Stimulated activated CD4-positive, alpha-beta T cell treated with anti-CD3 and anti-CD28 coated beads, Interleukin-1b, Interleukin-23, amount 100 ng/mL, for 24 hours (primary cell): ENCODE data around the gene MPHOSPH6.
"Not testable (repeated sequence)": the region's sequence is repeated elsewhere in the genome, so short reads cannot be mapped to it uniquely, and the experiment has no call there.

ENCODE experiments used
- DNase-seq, 4 experiments: peaks; one replicate each; pipeline ENCODE4 v3.0.0-alpha.2; 2020; ENCODE audit warnings: low read depth in 4 of 4, low spot score in 1 of 4

MPHOSPH6 gene

DNA sequence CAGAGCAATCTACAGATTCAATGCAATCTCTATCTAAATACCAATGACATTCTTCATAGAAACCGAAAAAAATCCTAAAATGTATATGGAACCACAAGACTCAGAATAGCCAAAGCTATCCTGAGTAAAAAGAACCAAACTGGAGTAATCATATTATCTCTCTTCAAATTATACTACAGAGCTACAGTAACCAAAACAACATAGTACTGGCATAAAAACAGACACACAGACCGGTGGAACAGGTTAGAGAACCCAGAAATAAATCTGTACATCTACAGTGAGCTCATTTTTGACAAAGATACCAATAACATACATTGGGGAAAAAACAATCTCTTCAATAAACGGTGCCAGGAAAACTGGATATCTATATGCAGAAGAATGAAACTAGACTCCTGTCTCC is 45.4 kb downstream of the MPHOSPH6 start:
- DNase-seq, result no peak

DNA sequence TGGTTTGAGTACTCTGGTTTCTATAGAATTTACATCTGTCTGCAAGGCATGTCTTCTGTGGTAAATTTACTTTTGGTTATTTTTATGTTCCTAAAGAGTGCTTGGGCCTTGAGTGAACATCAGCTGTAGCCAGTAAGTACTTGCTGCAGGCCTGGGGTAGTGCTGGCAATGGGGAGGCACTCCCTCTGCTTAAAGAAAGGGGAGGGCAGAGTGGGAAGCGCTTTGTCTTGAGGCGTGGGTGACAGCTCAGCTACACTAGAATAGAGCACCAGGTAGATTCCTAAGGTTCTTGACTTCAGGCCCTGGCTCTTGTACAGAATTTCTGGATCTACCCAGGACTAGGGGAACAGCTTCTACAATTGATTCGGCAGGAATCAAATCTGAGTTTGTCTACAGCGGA is 50.6 kb downstream of the MPHOSPH6 start:
- DNase-seq, result no peak

DNA sequence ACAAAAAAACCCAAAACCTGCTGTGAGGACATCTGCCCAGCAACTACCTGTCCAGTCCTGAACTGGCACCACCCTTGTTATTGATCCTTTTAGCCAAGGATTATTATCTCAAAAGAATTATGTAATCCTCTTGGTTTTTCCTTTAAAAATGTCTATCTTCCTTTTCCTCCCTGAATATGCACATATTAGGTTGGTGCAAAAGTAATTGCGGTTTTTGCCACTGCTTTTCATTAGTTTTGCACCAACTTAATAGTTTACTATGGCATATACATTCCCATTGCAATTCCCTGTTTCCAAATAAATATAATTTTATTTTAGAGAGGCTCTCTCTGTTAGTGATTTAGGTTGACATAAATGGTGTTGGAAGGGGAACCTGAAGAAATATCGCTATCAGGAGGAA is 51.3 kb downstream of the MPHOSPH6 start:
- no peak for DNase-seq

DNA sequence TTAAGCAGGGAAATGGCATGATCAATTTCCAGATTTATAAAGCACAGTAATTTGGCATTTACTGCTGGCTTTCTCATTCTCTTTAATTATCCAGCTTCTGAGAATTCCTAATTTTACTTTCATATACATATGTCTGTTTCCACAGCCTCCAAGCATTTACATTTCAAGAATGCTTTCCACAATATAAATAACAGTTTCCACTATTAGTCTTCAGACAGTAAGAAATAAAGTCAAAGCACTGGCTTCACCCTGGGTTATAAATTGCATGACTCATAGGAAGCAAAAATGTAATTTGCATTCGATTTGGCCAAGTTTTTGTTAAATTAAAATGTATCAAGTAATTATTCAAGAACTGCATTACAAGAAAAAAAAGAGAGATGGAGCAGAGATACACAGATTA is 53.5 kb downstream of the MPHOSPH6 start:
- no peak for DNase-seq

DNA sequence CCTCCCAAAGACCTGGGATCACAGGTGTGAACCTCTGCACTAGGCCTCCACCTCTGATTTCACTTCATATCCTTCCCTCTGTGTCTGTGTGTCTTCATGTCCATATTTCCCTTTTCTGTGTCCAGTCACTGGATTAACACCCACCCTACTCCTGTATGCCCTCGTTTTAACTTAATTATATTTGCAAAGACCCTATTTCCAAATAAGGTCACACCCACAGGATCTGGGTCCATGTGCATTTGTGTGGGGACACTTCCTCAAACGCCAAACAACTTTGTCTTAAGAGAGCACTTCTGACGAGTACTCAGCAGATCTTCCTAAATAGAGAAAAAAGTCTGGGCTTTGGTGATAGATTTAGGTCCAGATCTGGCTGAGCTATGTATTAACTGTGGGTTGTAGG is 56.3 kb downstream of the MPHOSPH6 start:
- no peak for DNase-seq

DNA sequence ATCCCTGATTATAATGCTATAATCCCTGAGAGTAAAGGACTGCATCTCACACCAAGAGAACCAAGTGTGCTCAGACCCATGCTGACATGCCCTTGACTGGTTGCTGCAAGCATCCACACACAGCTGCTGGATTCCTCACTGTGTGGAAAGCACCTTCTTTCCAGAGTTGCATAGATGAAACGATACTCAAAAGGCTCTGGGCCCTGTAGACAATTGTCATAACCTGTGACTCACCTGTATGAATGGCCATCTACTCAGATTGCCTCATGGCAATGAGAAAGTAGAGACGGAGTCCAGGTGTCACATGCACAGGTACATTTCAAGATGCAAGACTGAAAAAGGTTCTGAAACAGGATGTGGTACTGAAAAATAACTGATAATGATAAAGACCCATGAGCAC is 58.1 kb downstream of the MPHOSPH6 start:
- DNase-seq, result no peak

DNA sequence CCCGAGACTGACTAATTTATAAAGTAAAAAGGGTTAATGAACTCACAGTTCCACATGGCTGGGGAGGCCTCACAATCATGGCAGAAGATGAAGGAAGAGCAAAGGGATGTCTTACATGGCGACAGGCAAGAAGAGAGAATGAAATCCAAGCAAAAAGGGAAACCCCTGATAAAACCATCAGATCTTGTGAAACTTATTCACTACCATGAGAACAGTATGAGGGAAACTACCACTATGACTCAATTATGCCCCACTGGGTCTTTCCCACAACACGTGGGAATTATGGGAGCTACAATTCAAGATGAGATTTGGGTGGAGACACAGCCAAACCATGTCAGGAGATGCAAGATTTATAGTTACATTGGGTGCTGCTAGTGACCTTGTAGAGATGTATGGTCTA is 60.8 kb downstream of the MPHOSPH6 start:
- DNase-seq, result not testable (repeated sequence)

DNA sequence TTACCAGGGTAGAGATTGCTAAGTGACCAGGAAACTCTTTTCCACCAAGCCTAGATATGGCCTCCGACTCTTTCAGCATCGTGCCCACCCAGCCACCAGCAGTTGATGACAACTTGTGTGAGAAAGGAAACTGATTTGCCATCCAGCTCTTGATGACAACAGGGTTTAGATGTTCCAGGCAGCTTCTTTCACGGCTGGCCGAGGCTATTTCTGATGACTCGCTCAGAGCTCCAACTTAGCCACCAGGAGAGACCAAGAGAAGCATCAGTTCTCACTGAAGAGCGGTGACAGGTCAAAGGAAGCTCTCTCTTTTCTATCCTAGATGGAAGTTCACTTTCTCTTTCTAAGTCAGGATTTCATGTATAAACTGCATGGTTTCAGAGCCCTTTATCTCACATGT is 61.2 kb downstream of the MPHOSPH6 start:
- no peak for DNase-seq

DNA sequence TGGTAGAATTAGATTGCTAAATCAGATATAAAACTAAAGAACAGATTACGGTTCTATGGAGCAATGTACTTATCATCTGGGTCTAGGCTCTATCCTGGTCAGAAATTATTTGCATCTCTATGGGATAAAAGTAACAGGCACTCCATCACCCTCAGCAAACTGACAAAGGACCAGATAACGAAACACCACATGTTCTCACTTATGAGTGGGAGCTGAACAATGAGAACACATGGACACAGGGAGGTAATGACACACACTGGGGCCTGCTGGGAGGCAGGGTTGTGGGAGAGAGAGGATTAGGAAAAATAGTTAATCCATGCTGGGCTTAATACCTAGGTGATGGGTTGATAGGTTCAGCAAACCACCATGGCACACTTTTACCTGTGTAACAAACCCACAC is 61.9 kb downstream of the MPHOSPH6 start:
- DNase-seq, result no peak

DNA sequence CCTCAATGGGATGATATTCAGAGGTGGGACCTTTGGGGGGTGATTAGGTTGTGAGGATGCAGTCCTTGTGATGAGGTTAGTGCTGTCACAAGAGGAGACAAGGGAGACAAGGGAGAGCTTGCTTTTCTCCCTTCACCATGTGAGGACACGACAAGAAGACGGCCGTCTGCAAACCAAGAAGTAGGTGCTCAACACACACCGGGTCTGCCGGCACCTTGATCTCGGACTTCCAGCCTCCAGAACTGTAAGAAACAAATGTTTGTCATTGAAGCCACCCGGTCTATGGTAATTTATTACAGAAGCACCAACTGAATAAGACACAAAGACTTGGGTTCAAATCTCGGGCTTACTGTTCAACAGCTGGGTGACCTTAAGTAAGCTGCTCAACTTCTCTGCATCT is 64.9 kb downstream of the MPHOSPH6 start:
- DNase-seq, result no peak
